SK-N-SH (cell line): ENCODE data around the gene MEX3D.
"Not testable (repeated sequence)": the region's sequence is repeated elsewhere in the genome, so short reads cannot be mapped to it uniquely, and the experiment has no call there.

ENCODE experiments used
- CTCF ChIP-seq: fragments of 200-600 bp; sonication (generic); IDR thresholded peaks from 2 replicates; pipeline ENCODE4 v1.6.1; 2017; ENCODE audit warnings: antibody characterized with exemption, mild to moderate bottlenecking, moderate library complexity
- EP300 ChIP-seq, 2 experiments: IDR thresholded peaks; 2 replicates each; pipeline versions ENCODE4 v1.4.0 to v1.6.1; 2012; ENCODE audit warnings: borderline replicate concordance in 1 of 2, low read depth in 1 of 2, low read length in 1 of 2
- EZH2phosphoT487 ChIP-seq: fragments of 200-600 bp; sonication (generic); IDR thresholded peaks from 2 replicates; pipeline ENCODE4 v1.6.1; 2017; ENCODE audit warnings: low read depth, mixed run types, mild to moderate bottlenecking, antibody characterized with exemption, moderate library complexity, borderline replicate concordance
- MXI1 ChIP-seq: IDR thresholded peaks from 2 replicates; pipeline ENCODE4 v1.6.1; 2012; ENCODE audit warnings: mild to moderate bottlenecking, low read depth, low read length, improper control_type of control experiment
- RCOR1 ChIP-seq: fragments of 150-350 bp; IDR thresholded peaks from 2 replicates; pipeline ENCODE4 v1.6.1; 2017; ENCODE audit warnings: antibody characterized with exemption, low read length
- TCF12 ChIP-seq: IDR thresholded peaks from 2 replicates; pipeline ENCODE4 v1.4.0; 2012
- TF ChIP-seq, protein P1 (sequence below): IDR thresholded peaks from 2 replicates; pipeline ENCODE4 v1.6.1; 2012; ENCODE audit warnings: mild to moderate bottlenecking, low read depth, low read length, moderate library complexity

DNA sequence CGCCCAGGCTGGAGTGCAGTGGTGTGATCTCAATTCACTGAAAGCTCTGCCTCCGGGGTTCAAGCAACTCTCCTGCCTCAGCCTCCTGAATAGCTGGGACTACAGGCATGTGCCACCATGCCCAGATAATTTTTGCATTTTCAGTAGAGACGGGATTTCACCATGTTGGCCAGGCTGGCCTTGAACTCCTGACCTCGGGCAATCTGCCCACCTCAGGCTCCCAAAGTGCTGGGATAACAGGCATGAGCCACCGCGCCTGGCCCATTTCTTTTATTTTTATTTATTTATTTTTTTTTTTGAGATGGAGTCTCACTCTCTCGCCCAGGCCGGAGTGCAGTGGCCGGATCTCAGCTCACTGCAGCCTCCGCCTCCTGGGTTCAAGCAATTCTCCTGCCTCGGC is 28.4 kb downstream of the MEX3D start:
- TF ChIP-seq CTCF; MXI1; EZH2phosphoT487; EP300 (IDR thresholded peaks at IDR 0.05; ENCODE audit: borderline replicate concordance in 1 of 2, low read depth in 1 of 2, low read length in 1 of 2); TCF12; RCOR1: not testable (repeated sequence)
- TF ChIP-seq, protein P1, sequence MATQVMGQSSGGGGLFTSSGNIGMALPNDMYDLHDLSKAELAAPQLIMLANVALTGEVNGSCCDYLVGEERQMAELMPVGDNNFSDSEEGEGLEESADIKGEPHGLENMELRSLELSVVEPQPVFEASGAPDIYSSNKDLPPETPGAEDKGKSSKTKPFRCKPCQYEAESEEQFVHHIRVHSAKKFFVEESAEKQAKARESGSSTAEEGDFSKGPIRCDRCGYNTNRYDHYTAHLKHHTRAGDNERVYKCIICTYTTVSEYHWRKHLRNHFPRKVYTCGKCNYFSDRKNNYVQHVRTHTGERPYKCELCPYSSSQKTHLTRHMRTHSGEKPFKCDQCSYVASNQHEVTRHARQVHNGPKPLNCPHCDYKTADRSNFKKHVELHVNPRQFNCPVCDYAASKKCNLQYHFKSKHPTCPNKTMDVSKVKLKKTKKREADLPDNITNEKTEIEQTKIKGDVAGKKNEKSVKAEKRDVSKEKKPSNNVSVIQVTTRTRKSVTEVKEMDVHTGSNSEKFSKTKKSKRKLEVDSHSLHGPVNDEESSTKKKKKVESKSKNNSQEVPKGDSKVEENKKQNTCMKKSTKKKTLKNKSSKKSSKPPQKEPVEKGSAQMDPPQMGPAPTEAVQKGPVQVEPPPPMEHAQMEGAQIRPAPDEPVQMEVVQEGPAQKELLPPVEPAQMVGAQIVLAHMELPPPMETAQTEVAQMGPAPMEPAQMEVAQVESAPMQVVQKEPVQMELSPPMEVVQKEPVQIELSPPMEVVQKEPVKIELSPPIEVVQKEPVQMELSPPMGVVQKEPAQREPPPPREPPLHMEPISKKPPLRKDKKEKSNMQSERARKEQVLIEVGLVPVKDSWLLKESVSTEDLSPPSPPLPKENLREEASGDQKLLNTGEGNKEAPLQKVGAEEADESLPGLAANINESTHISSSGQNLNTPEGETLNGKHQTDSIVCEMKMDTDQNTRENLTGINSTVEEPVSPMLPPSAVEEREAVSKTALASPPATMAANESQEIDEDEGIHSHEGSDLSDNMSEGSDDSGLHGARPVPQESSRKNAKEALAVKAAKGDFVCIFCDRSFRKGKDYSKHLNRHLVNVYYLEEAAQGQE, result not testable (repeated sequence)
